Measurements from ENCODE around the gene NCOA7. TPM values are rescaled to one million over a fixed set of nuclear protein-coding genes. Genes with fewer than 3 reads are reported as not detected.

Gene NCOA7
- total RNA-seq, 4 donors from 2014 or later, result 6.8 to 14.9 (median 13.3) TPM

- 76 to 82% methylated on average over 7 of the region's 7 CpGs for WGBS, 2 donors
- H3K4me3 ChIP-seq (ENCODE audit: low read depth, poor library complexity, severe bottlenecking), result no peak overlapping the region
- no peak for DNase-seq (ENCODE audit: low spot score in 2 of 2)
- intact Hi-C loops (cut with DNase I; ENCODE audit: low total_unique reads), result no loop called here
- TF ChIP-seq POLR2A (IDR thresholded peaks at IDR 0.05) (no peak), CTCF (IDR thresholded peaks at IDR 0.05) (no peak)
Measured at GRCh38 chr6:125839471-125839870, 48.7 kb downstream of the NCOA7 start.

- H3K4me3 ChIP-seq (ENCODE audit: low read depth, poor library complexity, severe bottlenecking), result no peak overlapping the region
- no peak for DNase-seq (ENCODE audit: low spot score in 2 of 2)
- WGBS, 2 donors, result 54 to 78% methylated on average over 1 of the region's 1 CpG
- intact Hi-C loops (cut with DNase I; ENCODE audit: low total_unique reads), result no loop called here
- TF ChIP-seq POLR2A (IDR thresholded peaks at IDR 0.05), result no peak
- TF ChIP-seq CTCF (IDR thresholded peaks at IDR 0.05), result no peak
Measured at GRCh38 chr6:125839879-125840278, 49.1 kb downstream of the NCOA7 start.

GRCh38 chr6:125841356-125842090 lies 50.8 kb downstream of the NCOA7 start:
- DNase-seq (ENCODE audit: low spot score in 2 of 2), result no peak
- TF ChIP-seq POLR2A (IDR thresholded peaks at IDR 0.05) (no peak), CTCF (IDR thresholded peaks at IDR 0.05) (no peak)
- intact Hi-C loops (cut with DNase I; ENCODE audit: low total_unique reads), result no loop called here
- 95% methylated on average over 5 of the region's 5 CpGs for WGBS, 2 donors
- no peak overlapping the region for H3K4me3 ChIP-seq (ENCODE audit: low read depth, poor library complexity, severe bottlenecking)

GRCh38 chr6:125842091-125842626 lies 51.4 kb downstream of the NCOA7 start:
- no peak overlapping the region for H3K4me3 ChIP-seq (ENCODE audit: low read depth, poor library complexity, severe bottlenecking)
- intact Hi-C loops (cut with DNase I; ENCODE audit: low total_unique reads), result no loop called here
- no peak for TF ChIP-seq POLR2A (IDR thresholded peaks at IDR 0.05)
- no peak for TF ChIP-seq CTCF (IDR thresholded peaks at IDR 0.05)
- 82% methylated on average over 5 of the region's 5 CpGs for WGBS, 2 donors
- DNase-seq (ENCODE audit: low spot score in 2 of 2), result no peak

- no peak for TF ChIP-seq CTCF (IDR thresholded peaks at IDR 0.05)
- no peak for TF ChIP-seq POLR2A (IDR thresholded peaks at IDR 0.05)
- no peak for DNase-seq (ENCODE audit: low spot score in 2 of 2)
- 83 to 88% methylated on average over 1 of the region's 1 CpG for WGBS, 2 donors
- intact Hi-C loops (cut with DNase I; ENCODE audit: low total_unique reads), result no loop called here
- no peak overlapping the region for H3K4me3 ChIP-seq (ENCODE audit: low read depth, poor library complexity, severe bottlenecking)
Measured at GRCh38 chr6:125843593-125843992, 52.8 kb downstream of the NCOA7 start.
